CD4-positive, alpha-beta T cell treated with Interleukin-6 at 100 ng/mL for 8 hours (primary cell): ENCODE results near the gene AFF1.
A peak's percentile ranks its signal among the peaks of the same experiment; 100 is the strongest.

Experiments used
- DNase-seq: peaks from one replicate; pipeline ENCODE4 v3.0.0-alpha.2; 2020; ENCODE audit warnings: mixed read lengths, low spot score

The AFF1 gene

GRCh38 chr4:86921608-86922252 lies 13.1 kb upstream of the AFF1 start:
- DNase-seq, result no peak

GRCh38 chr4:86924811-86925210 lies 10.0 kb upstream of the AFF1 start:
- DNase-seq, result no peak

- DNase-seq, result no peak
Measured at GRCh38 chr4:86926435-86927086, 8.2 kb upstream of the AFF1 start.

GRCh38 chr4:86927843-86928395 lies 6.9 kb upstream of the AFF1 start:
- DNase-seq, result no peak

- no peak for DNase-seq
Measured at GRCh38 chr4:86928400-86929255, 6.2 kb upstream of the AFF1 start.

- no peak for DNase-seq
Measured at GRCh38 chr4:86934147-86934770, 552 bp upstream of the AFF1 start.

GRCh38 chr4:86935566-86935852 lies 698 bp downstream of the AFF1 start:
- peak; percentile 18 for DNase-seq

GRCh38 chr4:86935853-86936733 lies 1.3 kb downstream of the AFF1 start:
- DNase-seq, result peak; percentile 73

GRCh38 chr4:86938771-86939520 lies 4.1 kb downstream of the AFF1 start:
- DNase-seq, result peak; percentile 29

GRCh38 chr4:86939729-86940575 lies 5.1 kb downstream of the AFF1 start:
- peak; percentile 15 for DNase-seq

- no peak for DNase-seq
Measured at GRCh38 chr4:86940920-86941460, 6.2 kb downstream of the AFF1 start.

GRCh38 chr4:86942185-86942666 lies 7.4 kb downstream of the AFF1 start:
- DNase-seq, result no peak

GRCh38 chr4:86944964-86945781 lies 10.4 kb downstream of the AFF1 start:
- no peak for DNase-seq

- DNase-seq, result no peak
Measured at GRCh38 chr4:86946868-86947500, 12.2 kb downstream of the AFF1 start.

GRCh38 chr4:86947501-86948120 lies 12.8 kb downstream of the AFF1 start:
- DNase-seq, result no peak

GRCh38 chr4:86948276-86948675 lies 13.5 kb downstream of the AFF1 start:
- no peak for DNase-seq

- no peak for DNase-seq
Measured at GRCh38 chr4:86950831-86951525, 16.2 kb downstream of the AFF1 start.
